Measurements from ENCODE around the gene IGF2R.

Gene IGF2R

GRCh38 chr6:160035241-160035640 is 66.4 kb downstream of the IGF2R start:
- peaks cover 42% of the 10 kb centered on the region for H3K36me3 ChIP-seq (ENCODE audit: insufficient read depth, low read length)
- H3K4me1 ChIP-seq (ENCODE audit: insufficient read depth, low read length), result peaks cover 8% of the 10 kb centered on the region
- H3K9me3 ChIP-seq (ENCODE audit: low read length), result no peaks in the 10 kb centered on the region
- H3K9ac ChIP-seq (ENCODE audit: low read length), result no peak overlapping the region
- H3K27me3 ChIP-seq (ENCODE audit: control insufficient read depth in 1 of 2, insufficient read depth in 2 of 2, low read length in 2 of 2), result no peaks in the 10 kb centered on the region
- no peak overlapping the region for H3K27ac ChIP-seq (ENCODE audit: low read depth, low read length)
- H3K4me3 ChIP-seq (ENCODE audit: low read depth in 1 of 2, low read length in 2 of 2), result no peak overlapping the region

GRCh38 chr6:160035693-160036330 is 66.9 kb downstream of the IGF2R start:
- Histone ChIP-seq H3K4me1 (ENCODE audit: insufficient read depth, low read length) (peaks cover 2% of the 10 kb centered on the region), H3K27ac (ENCODE audit: low read depth, low read length) (no peak overlapping the region), H3K36me3 (ENCODE audit: insufficient read depth, low read length) (peaks cover 48% of the 10 kb centered on the region), H3K27me3 (ENCODE audit: control insufficient read depth in 1 of 2, insufficient read depth in 2 of 2, low read length in 2 of 2) (no peaks in the 10 kb centered on the region), H3K9ac (ENCODE audit: low read length) (no peak overlapping the region), H3K4me3 (ENCODE audit: low read depth in 1 of 2, low read length in 2 of 2) (no peak overlapping the region), H3K9me3 (ENCODE audit: low read length) (no peaks in the 10 kb centered on the region)

- Histone ChIP-seq H3K36me3 (ENCODE audit: insufficient read depth, low read length) (peaks cover 52% of the 10 kb centered on the region), H3K9me3 (ENCODE audit: low read length) (no peaks in the 10 kb centered on the region), H3K27me3 (ENCODE audit: control insufficient read depth in 1 of 2, insufficient read depth in 2 of 2, low read length in 2 of 2) (no peaks in the 10 kb centered on the region), H3K4me1 (ENCODE audit: insufficient read depth, low read length) (no peaks in the 10 kb centered on the region), H3K27ac (ENCODE audit: low read depth, low read length) (peak overlapping the region; percentile 8), H3K4me3 (ENCODE audit: low read depth in 1 of 2, low read length in 2 of 2) (no peak overlapping the region), H3K9ac (ENCODE audit: low read length) (no peak overlapping the region)
Measured at GRCh38 chr6:160036331-160036695, 67.4 kb downstream of the IGF2R start.

DNA sequence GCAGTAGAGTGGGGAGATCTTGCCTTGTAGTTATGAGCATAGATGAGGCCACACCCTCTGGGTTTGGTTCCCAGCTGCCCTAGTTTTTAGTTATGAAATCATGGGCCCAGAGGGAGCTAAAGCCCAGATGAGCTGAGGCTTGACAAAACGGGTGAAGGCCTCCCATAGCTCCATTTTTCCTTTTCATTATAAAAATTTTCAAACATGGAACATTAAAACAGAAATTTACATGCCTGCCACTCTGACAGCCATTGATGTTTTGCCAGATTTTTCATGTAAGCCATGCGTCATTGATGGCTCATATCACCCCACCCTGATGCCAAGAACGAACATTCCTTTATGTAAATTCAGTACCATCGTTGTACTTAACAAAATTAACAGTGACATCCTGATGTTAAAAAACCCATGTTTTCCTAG is 67.9 kb downstream of the IGF2R start:
- Histone ChIP-seq H3K4me3 (ENCODE audit: low read depth in 1 of 2, low read length in 2 of 2) (no peak overlapping the region), H3K27me3 (ENCODE audit: control insufficient read depth in 1 of 2, insufficient read depth in 2 of 2, low read length in 2 of 2) (no peaks in the 10 kb centered on the region), H3K27ac (ENCODE audit: low read depth, low read length) (peak overlapping the region; percentile 8), H3K9me3 (ENCODE audit: low read length) (no peaks in the 10 kb centered on the region), H3K9ac (ENCODE audit: low read length) (no peak overlapping the region), H3K36me3 (ENCODE audit: insufficient read depth, low read length) (peaks cover 52% of the 10 kb centered on the region), H3K4me1 (ENCODE audit: insufficient read depth, low read length) (peaks cover under 1% of the 10 kb centered on the region)

- Histone ChIP-seq H3K27ac (ENCODE audit: low read depth, low read length) (no peak overlapping the region), H3K36me3 (ENCODE audit: insufficient read depth, low read length) (peaks cover 60% of the 10 kb centered on the region), H3K9ac (ENCODE audit: low read length) (no peak overlapping the region), H3K27me3 (ENCODE audit: control insufficient read depth in 1 of 2, insufficient read depth in 2 of 2, low read length in 2 of 2) (no peaks in the 10 kb centered on the region), H3K9me3 (ENCODE audit: low read length) (no peaks in the 10 kb centered on the region), H3K4me1 (ENCODE audit: insufficient read depth, low read length) (peaks cover 6% of the 10 kb centered on the region), H3K4me3 (ENCODE audit: low read depth in 1 of 2, low read length in 2 of 2) (no peak overlapping the region)
Measured at GRCh38 chr6:160038479-160038878, 69.6 kb downstream of the IGF2R start.

GRCh38 chr6:160039441-160039840 is 70.6 kb downstream of the IGF2R start:
- Histone ChIP-seq H3K9ac (ENCODE audit: low read length) (no peak overlapping the region), H3K27ac (ENCODE audit: low read depth, low read length) (no peak overlapping the region), H3K4me3 (ENCODE audit: low read depth in 1 of 2, low read length in 2 of 2) (no peak overlapping the region), H3K27me3 (ENCODE audit: control insufficient read depth in 1 of 2, insufficient read depth in 2 of 2, low read length in 2 of 2) (no peaks in the 10 kb centered on the region), H3K4me1 (ENCODE audit: insufficient read depth, low read length) (peaks cover 6% of the 10 kb centered on the region), H3K9me3 (ENCODE audit: low read length) (no peaks in the 10 kb centered on the region), H3K36me3 (ENCODE audit: insufficient read depth, low read length) (peaks cover 52% of the 10 kb centered on the region)

DNA sequence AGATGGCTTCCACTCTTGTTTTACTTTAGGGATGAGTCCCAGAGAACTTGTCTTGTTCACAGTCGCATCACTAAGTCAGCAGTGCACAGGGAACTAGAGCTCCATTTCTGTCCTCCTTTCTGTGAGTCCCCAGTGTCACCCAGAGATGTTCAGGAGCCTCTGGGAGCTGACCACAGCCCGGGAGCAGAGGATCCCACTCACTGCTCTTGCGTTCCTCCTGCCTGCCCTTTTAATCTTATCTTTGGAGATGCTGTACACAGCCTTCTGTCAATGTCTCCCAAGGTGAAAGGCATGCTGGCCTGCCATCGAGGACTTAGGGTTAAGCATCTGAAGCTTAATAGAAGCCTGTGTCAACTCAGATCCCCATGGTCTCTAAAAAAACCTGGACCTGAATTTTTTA is 71.2 kb downstream of the IGF2R start:
- Histone ChIP-seq H3K27me3 (ENCODE audit: control insufficient read depth in 1 of 2, insufficient read depth in 2 of 2, low read length in 2 of 2) (no peaks in the 10 kb centered on the region), H3K9ac (ENCODE audit: low read length) (no peak overlapping the region), H3K4me3 (ENCODE audit: low read depth in 1 of 2, low read length in 2 of 2) (no peak overlapping the region), H3K4me1 (ENCODE audit: insufficient read depth, low read length) (peaks cover 6% of the 10 kb centered on the region), H3K9me3 (ENCODE audit: low read length) (no peaks in the 10 kb centered on the region), H3K36me3 (ENCODE audit: insufficient read depth, low read length) (peaks cover 46% of the 10 kb centered on the region), H3K27ac (ENCODE audit: low read depth, low read length) (no peak overlapping the region)

- no peaks in the 10 kb centered on the region for H3K27me3 ChIP-seq (ENCODE audit: control insufficient read depth in 1 of 2, insufficient read depth in 2 of 2, low read length in 2 of 2)
- H3K9ac ChIP-seq (ENCODE audit: low read length), result no peak overlapping the region
- H3K4me3 ChIP-seq (ENCODE audit: low read depth in 1 of 2, low read length in 2 of 2), result no peak overlapping the region
- H3K4me1 ChIP-seq (ENCODE audit: insufficient read depth, low read length), result peaks cover 6% of the 10 kb centered on the region
- H3K36me3 ChIP-seq (ENCODE audit: insufficient read depth, low read length), result peaks cover 42% of the 10 kb centered on the region
- no peaks in the 10 kb centered on the region for H3K9me3 ChIP-seq (ENCODE audit: low read length)
- no peak overlapping the region for H3K27ac ChIP-seq (ENCODE audit: low read depth, low read length)
Measured at GRCh38 chr6:160040527-160041264, 71.8 kb downstream of the IGF2R start.

DNA sequence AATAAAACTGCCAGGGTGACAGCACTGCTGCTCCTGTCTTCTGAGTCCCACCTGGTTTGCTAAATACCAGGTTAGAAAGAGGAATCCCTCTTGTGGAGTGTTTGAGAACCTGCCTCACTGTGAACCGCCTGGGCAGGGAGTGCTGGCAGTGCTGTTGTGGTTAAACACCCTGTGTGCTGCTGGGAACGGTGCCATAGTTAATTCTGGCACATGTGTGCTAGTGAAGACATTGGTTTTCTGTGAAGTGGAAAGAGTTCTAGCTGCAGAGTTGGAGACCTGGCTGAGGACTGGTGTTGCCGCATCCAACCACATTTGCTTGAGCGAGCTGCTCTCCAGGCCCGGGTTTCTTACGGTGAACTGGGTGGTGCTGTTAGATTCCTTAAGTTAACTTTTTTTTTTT is 72.7 kb downstream of the IGF2R start:
- Histone ChIP-seq H3K9ac (ENCODE audit: low read length) (no peak overlapping the region), H3K27ac (ENCODE audit: low read depth, low read length) (no peak overlapping the region), H3K9me3 (ENCODE audit: low read length) (no peaks in the 10 kb centered on the region), H3K4me3 (ENCODE audit: low read depth in 1 of 2, low read length in 2 of 2) (no peak overlapping the region), H3K36me3 (ENCODE audit: insufficient read depth, low read length) (peaks cover 41% of the 10 kb centered on the region), H3K4me1 (ENCODE audit: insufficient read depth, low read length) (peaks cover 6% of the 10 kb centered on the region), H3K27me3 (ENCODE audit: control insufficient read depth in 1 of 2, insufficient read depth in 2 of 2, low read length in 2 of 2) (no peaks in the 10 kb centered on the region)

DNA sequence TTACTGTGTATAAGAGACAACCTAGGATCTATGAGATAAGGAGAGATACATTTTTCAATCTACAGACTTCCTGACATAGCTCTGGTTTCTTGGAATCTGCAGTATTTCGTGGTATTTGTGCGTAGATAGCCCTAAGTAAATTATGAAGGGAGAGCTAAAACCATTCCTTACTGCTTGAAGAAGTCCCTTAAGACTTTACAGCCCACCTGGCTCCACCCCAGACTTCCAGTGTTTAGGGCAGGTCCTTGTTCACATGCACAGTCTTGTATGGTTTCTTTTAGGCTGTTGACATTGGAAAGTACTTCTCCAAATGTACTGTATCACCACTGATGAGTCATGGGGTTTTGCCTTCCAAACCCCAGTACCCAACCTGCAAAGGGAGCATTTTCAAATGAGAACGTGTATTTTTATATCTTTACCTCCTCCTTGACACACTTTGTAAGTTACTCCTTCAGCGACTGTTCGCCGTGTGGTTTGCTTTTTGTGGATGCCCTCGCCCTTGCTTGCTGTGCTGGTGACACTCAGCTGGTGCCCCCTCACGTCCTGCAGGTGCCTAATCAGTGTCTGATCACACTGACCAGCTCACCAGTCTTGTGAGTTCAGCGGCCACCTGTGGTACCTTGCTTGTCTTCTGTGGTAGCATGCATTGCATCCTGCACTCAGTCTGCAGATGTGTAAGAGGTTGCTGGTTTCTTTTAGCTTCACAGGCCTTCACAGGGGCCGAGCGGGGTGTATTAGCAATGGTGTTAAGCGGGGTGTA is 73.3 kb downstream of the IGF2R start:
- Histone ChIP-seq H3K27ac (ENCODE audit: low read depth, low read length) (no peak overlapping the region), H3K27me3 (ENCODE audit: control insufficient read depth in 1 of 2, insufficient read depth in 2 of 2, low read length in 2 of 2) (no peaks in the 10 kb centered on the region), H3K9ac (ENCODE audit: low read length) (no peak overlapping the region), H3K4me1 (ENCODE audit: insufficient read depth, low read length) (peaks cover 6% of the 10 kb centered on the region), H3K36me3 (ENCODE audit: insufficient read depth, low read length) (peaks cover 43% of the 10 kb centered on the region), H3K9me3 (ENCODE audit: low read length) (no peaks in the 10 kb centered on the region), H3K4me3 (ENCODE audit: low read depth in 1 of 2, low read length in 2 of 2) (no peak overlapping the region)

DNA sequence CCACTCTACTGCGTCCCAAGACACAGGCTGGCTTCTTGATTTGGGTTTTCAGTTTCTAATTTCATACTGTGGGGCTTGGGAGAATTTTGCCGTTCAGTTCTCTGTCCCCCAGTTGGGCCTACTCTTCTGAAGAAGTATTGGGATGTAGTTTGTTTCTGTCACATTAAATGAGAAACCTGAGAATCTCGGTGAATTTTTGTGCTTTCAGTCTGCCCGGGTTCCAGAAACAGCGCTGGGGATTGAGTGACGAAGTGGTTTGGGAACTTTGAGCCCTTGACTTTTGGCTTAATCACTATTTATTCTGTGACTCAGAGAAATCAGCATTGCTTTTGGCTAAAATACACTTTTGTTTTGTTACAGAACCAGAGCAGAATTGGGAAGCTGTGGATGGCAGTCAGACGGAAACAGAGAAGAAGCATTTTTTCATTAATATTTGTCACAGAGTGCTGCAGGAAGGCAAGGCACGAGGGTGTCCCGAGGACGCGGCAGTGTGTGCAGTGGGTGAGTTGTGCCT is 74.0 kb downstream of the IGF2R start:
- Histone ChIP-seq H3K27ac (ENCODE audit: low read depth, low read length) (no peak overlapping the region), H3K36me3 (ENCODE audit: insufficient read depth, low read length) (peaks cover 47% of the 10 kb centered on the region), H3K27me3 (ENCODE audit: control insufficient read depth in 1 of 2, insufficient read depth in 2 of 2, low read length in 2 of 2) (no peaks in the 10 kb centered on the region), H3K4me1 (ENCODE audit: insufficient read depth, low read length) (peaks cover 6% of the 10 kb centered on the region), H3K9ac (ENCODE audit: low read length) (no peak overlapping the region), H3K4me3 (ENCODE audit: low read depth in 1 of 2, low read length in 2 of 2) (no peak overlapping the region), H3K9me3 (ENCODE audit: low read length) (no peaks in the 10 kb centered on the region)
